ENCODE results near the gene SLC22A5. TPM values are rescaled to one million over a fixed set of nuclear protein-coding genes. Genes with fewer than 3 reads are reported as not detected.

SLC22A5 gene
- total RNA-seq, 2 experiments from 2014 or later, result 5.2 to 5.7 TPM

DNA sequence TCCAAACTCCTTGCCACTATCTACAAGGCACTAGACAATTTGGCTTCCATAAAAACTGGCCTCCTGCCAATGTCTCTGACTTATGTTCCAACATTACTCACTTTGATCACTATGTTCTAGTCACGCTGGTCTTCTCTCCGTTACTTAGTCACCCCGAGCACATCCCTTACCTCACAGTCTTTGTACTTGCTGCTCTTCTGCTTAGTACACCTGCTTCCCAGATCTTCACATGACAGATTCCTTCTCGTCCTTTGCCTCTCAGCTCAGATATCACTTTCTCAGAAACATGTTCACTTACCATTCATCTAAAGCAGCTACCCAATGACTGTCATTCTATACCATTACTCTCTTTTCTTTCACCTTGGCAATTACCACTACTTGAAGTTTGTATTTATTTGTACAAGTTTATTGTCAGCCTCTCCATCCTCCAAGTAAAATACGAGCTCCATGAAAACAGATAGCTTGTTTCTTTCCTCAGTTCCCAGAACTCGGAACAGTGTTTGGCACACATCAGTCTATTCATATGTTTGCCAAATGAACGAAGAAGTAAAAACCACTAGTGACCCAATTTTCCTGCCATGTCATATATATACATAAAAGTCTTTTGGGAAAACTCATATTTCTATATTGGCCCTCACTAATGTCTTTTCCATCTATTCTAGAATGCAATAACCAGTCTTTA, 5.9 kb upstream of the SLC22A5 start:
- POLR2A ChIA-PET, result no interaction called here

GRCh38 chr5:132364319-132364718, 5.2 kb upstream of the SLC22A5 start:
- ChIA-PET POLR2A (no interaction called here), CTCF (no interaction called here)

More for the DNA sequence above, 5.9 kb upstream of the SLC22A5 start:
- CTCF ChIA-PET, result interaction anchor here (0.5 kb wide), 1 partner anchor 130 kb away, joined by 3 read pairs; no protein-coding TSS in a partner anchor

DNA sequence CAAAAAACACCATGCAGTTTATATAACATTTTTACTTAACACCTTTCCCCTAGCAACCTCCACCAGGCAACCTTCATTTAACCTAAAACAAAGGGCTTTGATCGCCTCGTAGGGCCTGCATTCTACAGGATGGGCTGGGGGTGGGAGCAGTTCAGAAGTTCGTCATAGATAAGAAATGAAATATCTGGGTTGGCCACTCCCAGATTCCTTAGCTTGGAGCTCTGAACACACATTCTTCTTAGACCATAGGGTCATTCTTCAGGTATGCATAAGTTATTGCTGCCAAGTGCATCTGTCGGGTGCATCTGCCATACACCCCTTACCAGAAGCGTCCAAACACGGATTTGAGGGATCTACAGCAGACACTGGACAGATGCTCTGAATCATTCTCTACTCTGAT, 4.3 kb upstream of the SLC22A5 start:
- POLR2A ChIA-PET, result no interaction called here
- CTCF ChIA-PET, result no interaction called here

GRCh38 chr5:132368186-132368585, 1.3 kb upstream of the SLC22A5 start:
- ChIA-PET CTCF (interaction anchor here (1.0 kb wide), 1 partner anchor 122 kb away, joined by 3 read pairs; the partner anchor contains the start of gene IRF1), POLR2A (interaction anchor here (1.6 kb wide), 1 partner anchor 75 kb away, joined by 8 read pairs; the partner anchor contains the start of gene SLC22A4)

GRCh38 chr5:132369007-132369473, 470 bp upstream of the SLC22A5 start:
- CTCF ChIA-PET, result interaction anchor here (1.0 to 1.9 kb wide), 7 partner anchors 17 to 131 kb away, joined by 3 to 6 read pairs (median 4); partner anchors contain the start of gene IRF1
- POLR2A ChIA-PET, result interaction anchor here (0.6 to 1.6 kb wide), 3 partner anchors 10 to 76 kb away, joined by 3 to 8 read pairs (median 3); partner anchors contain the start of gene SLC22A4

DNA sequence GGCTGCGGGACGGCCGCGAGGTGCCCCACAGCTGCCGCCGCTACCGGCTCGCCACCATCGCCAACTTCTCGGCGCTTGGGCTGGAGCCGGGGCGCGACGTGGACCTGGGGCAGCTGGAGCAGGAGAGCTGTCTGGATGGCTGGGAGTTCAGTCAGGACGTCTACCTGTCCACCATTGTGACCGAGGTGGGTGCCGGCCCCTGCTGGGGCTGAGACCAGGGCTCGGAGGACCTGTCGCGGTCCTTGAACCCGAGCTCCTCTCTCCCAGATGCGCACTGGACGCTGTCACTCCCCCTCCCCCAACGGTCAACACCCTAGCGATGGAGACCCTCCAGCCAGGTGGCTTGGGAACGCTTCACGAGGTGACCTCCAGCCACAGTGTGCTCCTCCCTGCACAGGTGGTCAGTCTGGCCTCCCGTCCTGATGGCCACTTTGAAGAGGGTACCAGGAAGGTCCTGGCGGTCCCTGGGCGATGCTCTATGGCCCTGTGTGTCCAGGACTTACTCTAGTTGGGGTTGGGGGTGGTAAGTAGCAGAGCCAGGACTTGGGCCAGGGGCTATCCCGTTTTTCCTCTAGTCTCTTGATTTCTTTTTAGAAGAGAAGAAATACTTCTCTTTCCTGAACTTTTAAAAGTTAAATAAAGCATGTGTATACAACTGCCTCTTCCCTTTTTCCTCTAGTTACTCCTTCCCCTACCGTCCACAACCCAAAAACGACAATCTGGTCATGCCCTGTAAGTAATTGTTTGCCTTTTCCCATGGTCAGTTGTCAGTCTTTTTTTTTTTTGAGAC, 866 bp downstream of the SLC22A5 start:
- CTCF ChIA-PET, result interaction anchor here (0.6 to 1.9 kb wide), 5 partner anchors 16 to 132 kb away, joined by 3 to 5 read pairs (median 4); no protein-coding TSS in a partner anchor
- POLR2A ChIA-PET, result interaction anchor here (1.5 to 1.6 kb wide), 2 partner anchors 44 to 77 kb away, joined by 3 to 8 read pairs; partner anchors contain the start of gene SLC22A4

DNA sequence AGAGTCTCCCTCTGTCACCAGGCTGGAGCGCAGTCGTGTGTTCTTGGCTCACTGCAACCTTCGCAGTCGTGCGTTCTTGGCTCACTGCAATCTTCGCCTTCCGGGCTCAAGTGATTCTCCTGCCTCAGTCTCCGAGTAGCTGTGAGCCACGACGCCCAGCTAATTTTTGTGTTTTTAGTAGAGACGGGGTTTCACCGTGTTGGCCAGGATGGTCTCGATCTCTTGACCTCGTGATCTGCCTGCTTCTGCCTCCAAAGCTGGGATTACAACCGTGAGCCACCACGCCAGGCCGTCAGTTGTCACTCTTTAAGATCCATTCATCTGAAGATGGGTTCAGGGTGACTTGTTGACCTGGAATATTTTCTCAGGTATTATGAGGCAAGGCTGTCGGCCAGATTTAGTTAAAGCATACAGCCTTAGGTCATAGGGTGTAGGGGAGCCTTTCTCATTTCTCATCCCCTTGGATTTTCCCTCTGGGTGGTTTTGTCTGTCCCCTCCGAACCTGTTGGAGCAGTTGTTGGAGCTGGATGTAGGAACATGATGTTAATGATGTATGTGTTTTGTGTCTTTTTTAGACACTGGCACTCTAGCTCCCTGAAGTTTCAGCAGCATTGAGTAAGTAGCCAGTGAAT, 1.6 kb downstream of the SLC22A5 start:
- ChIA-PET POLR2A (interaction anchor here (0.7 kb wide), 1 partner anchor 78 kb away, joined by 3 read pairs; no protein-coding TSS in a partner anchor), CTCF (interaction anchor here (0.6 to 1.5 kb wide), 3 partner anchors 15 to 112 kb away, joined by 3 to 5 read pairs (median 3); no protein-coding TSS in a partner anchor)

DNA sequence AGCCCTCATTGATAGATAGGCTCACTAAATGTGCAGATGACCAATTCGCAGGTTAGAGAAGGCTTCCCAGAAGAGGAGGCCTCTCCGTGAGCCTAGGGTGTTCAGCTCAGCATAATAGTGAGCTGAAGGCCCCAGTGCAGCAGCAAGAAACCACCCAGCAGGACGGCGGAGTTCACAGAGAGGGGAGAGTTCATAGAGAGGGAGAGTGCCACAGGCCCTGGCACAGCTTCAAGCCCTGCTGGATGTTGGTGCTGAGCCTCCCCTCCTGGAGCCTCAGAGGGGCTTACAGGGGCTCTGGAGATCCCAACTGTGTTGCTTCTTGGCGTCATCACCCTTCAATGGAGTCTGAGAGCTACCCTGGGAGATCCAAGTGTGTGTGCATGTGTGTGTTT, 2.1 kb downstream of the SLC22A5 start:
- ChIA-PET POLR2A (interaction anchor here (0.7 kb wide), 1 partner anchor 78 kb away, joined by 3 read pairs; no protein-coding TSS in a partner anchor), CTCF (interaction anchor here (1.1 to 1.5 kb wide), 2 partner anchors 14 to 99 kb away, joined by 3 to 5 read pairs; no protein-coding TSS in a partner anchor)

DNA sequence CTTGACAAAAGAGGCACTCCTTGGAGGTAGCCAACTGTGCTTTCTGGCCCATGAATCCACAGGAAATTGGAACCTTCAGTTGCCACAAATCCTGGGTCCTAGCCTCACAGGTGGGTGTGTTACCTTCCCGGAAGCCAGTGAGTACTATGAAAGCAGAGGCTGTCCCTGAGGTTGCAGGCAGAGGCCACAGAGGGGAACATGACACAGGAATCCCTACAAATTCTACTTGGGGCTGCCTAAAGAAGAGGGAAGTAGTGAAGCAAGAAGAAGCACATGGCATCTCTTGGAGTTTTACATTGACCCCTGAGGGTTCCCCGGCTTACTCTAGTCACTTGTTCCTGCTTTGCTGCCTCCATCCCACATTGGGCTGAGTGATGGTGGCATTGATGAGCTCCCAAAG, 2.6 kb downstream of the SLC22A5 start:
- POLR2A ChIA-PET, result interaction anchor here (0.6 kb wide), 1 partner anchor 90 kb away, joined by 3 read pairs; no protein-coding TSS in a partner anchor
- CTCF ChIA-PET, result interaction anchor here (1.1 to 1.5 kb wide), 2 partner anchors 14 to 100 kb away, joined by 3 to 5 read pairs; no protein-coding TSS in a partner anchor

DNA sequence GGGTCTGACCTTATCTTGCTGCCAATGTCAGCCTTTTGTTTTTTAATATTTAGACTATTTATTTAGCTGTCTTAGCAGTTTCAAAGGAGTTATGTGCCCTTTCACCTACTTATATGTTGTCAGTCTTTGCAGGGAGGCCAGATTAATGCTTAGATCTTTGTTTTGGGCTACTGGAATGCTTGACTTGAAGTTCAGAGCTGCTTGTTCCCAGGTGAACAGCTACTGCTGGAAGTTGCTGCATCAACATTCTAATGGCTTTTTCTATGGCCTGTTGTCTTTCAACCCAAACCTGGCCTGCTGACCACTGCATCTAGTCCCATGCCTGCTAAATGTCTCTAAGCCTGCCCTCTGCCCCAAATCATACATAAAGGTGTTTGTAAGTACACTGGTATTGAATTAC, 3.0 kb downstream of the SLC22A5 start:
- CTCF ChIA-PET, result interaction anchor here (1.1 to 1.5 kb wide), 2 partner anchors 14 to 100 kb away, joined by 3 to 5 read pairs; no protein-coding TSS in a partner anchor
- POLR2A ChIA-PET, result interaction anchor here (0.6 kb wide), 1 partner anchor 91 kb away, joined by 3 read pairs; no protein-coding TSS in a partner anchor

DNA sequence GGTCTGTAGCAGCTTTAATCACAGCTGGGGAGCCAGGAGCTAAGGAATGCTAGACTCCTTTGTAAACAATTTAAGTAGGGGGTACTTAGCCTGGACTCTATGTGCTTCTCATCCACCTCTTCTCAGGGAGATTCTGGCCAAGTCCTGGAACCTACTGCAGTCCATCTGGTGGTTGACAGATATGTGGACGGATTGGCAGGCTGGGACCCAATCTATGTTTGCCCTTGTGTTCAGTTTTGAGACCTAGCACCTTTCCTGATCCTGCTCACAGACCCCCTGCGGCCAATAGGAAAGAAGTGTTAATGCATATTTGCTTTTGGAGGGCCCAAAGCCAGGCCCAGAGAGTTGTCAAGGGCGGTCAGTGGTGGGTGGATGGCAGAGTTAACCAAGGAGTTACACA, 6.4 kb downstream of the SLC22A5 start:
- ChIA-PET CTCF (interaction anchor here (0.8 to 1.1 kb wide), 2 partner anchors 10 to 11 kb away, joined by 3 read pairs; no protein-coding TSS in a partner anchor), POLR2A (no interaction called here)

DNA sequence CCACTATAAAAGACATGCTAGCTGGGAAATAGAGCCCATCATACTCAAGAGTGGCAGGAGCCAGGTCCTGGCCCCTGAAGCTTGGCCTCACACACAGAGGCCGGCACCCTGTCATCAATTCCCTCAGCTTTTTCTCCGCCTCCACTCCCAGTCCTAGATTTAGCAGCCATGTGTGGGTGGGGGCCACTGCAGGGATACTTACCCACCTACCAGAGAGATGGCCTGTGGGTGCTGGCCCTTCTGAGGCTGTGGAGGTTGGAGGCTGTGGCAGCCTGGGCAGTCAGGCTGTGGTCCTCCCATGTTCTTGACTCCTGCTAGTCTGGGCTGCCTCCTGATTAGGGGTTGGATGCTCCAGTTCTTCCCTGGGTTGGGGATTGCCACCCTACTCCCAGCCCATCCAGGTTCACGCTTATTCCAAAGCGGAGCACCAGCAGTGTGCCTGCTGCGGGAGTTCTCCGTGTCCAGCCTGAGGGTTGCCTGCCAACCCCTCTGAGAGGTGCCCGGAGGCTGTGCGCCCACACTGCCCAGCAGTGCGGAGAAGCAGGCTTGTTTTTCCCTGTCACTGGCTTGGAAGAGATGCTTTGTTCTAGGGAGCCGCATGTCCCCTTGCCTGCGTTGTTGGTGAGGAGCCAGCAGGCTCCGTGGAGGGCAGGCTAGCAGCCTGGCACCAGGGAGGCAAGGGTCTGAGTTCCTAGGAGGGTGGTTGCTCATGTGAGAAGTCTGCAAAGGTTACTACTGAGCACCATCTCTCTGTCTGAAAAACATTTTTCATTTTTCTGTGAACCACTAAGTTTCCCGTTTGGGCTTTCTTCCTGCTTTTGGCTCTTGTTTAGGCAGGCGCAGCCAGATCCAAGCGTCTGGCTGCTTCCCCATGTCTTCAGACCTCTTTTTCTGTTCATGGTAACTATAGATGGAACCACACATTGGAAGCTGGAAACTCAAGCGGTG, 7.5 kb downstream of the SLC22A5 start:
- ChIA-PET CTCF (interaction anchor here (0.9 to 1.1 kb wide), 2 partner anchors 9 kb away, joined by 3 read pairs; no protein-coding TSS in a partner anchor), POLR2A (no interaction called here)

DNA sequence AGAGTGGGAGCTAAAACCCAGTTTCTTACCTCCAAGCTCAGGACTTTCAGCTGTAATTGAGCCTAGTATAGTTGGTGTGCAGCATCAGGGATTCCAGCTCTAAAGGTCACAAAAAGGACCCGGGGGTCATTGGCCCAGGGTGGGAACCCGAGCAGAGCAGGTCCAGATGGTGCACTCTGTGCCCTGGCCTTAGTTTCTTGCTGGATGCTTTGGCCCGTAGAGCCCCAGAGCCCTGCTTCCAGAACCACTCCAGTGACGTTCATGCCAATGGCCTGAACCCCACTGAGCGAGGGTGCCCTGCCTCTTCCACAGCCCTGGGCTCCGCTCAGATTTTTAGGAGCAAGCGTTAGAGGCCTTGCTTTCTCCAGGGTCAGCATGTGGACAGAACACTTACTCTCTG, 8.2 kb downstream of the SLC22A5 start:
- ChIA-PET CTCF (interaction anchor here (0.9 kb wide), 1 partner anchor 9 kb away, joined by 3 read pairs; no protein-coding TSS in a partner anchor), POLR2A (no interaction called here)

- POLR2A ChIA-PET, result interaction anchor here (1.0 kb wide), 1 partner anchor 9 kb away, joined by 3 read pairs; the partner anchor contains the start of gene SLC22A5
These were observed 9.1 kb downstream of the SLC22A5 start for GRCh38 chr5:132378580-132378979.

DNA sequence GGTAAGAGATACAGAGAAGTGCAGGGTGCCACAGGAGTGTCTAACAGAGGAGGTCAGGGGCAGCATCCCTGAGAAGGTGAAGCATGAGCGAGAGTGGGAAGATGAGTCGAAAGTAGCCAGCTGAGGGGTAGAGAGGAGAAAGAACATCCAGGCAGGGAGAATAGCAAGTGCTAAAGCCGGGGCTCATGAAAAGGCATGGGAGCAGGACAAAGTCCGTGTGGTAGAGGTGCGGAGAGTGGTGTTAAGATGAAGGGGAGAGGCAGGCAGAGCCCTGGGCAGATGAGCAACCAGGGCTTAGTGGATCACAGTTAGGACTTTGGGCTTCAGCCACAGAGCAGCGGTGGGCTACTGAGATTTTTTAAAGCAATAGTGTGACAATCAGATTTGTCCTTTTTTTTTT, 10.5 kb downstream of the SLC22A5 start:
- ChIA-PET POLR2A (no interaction called here), CTCF (no interaction called here)

More at GRCh38 chr5:132378580-132378979, 9.1 kb downstream of the SLC22A5 start:
- CTCF ChIA-PET, result interaction anchor here (0.5 to 0.9 kb wide), 2 partner anchors 106 to 349 kb away, joined by 3 read pairs; no protein-coding TSS in a partner anchor

DNA sequence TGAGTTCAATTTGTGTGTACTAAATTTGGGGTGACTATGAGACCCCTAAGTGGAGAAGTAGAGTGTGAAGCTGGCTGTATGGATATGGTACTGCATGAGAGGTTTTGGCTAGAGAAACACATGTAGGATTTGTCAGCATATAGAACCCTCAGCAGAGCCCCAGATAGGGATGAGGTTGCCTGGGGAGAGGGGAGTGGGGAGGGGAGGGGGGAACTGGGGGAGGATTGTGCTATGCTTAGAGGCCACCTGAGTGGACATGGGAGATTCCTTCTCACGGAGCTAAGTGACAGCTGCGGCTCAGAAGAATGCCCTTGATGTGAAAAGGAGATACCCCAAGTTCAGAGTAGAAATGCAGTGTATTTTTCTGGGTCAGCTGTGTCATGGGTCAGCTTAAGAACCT, 11.2 kb downstream of the SLC22A5 start:
- POLR2A ChIA-PET, result no interaction called here
- CTCF ChIA-PET, result interaction anchor here (2.1 kb wide), 1 partner anchor 120 kb away, joined by 8 read pairs; no protein-coding TSS in a partner anchor

DNA sequence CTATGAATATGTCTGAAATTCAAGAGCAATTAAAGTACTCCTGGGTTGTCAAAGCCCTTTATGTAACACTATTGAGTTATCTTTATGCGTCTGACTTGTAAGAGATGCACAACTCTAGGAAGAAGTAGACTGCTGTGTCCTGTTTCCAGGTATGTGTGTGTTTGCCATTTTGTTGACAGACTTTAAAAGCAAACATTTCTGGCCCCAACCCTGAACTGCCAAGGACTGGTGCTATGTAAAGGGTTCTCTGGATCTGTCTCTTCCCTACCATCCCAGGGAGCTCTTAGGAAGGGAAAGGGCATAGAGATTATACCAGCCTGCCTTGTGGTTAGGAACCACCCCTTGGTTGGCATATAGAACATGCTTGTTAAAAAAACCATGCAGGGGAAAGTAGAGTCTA, 12.1 kb downstream of the SLC22A5 start:
- POLR2A ChIA-PET, result no interaction called here
- CTCF ChIA-PET, result interaction anchor here (2.1 kb wide), 1 partner anchor 120 kb away, joined by 8 read pairs; no protein-coding TSS in a partner anchor

Measured in activated CD8-positive, alpha-beta memory T cell treated with anti-CD3 and anti-CD28 coated beads for 36 hours (primary cell).